H4 (cell line): ENCODE data around the gene NKD1. TPM values are rescaled to one million over a fixed set of nuclear protein-coding genes. Genes with fewer than 3 reads are reported as not detected.
"Not testable (repeated sequence)": the region's sequence is repeated elsewhere in the genome, so short reads cannot be mapped to it uniquely, and the experiment has no call there.

Experiments used
- DNase-seq: peaks from one replicate; pipeline ENCODE4 v3.0.0-alpha.2; 2015; ENCODE audit warnings: low spot score
- total RNA-seq: library from RNA; depleted of rRNA; stranded (reverse); fragments of >200 nt; shearing (Covaris generic); gene quantifications from 2 replicates; pipeline ENCODE4 v1.2.3, GENCODE V29; 2014

Gene NKD1
- total RNA-seq, 1 experiment from 2014 or later: 0.21 TPM

DNA sequence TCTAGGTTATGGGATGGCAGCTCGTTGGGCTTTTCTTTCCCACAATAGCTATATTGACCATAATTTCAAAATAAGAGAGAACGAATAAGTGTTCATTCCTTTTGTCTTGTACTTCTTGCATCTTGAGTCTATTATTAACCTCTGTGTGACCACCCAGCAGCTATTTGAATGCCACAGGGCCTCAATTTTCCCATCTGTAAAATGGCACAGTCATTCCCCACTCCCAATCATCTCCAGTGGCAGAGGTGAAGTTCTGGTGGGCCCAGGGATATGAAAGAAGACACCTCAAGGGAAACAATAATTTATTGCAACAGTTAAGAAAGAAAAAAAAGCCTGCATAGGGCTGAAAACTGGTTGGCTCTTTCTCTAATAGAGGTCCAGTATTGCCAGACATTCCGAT lies 28.6 kb upstream of the NKD1 start:
- DNase-seq: no peak

DNA sequence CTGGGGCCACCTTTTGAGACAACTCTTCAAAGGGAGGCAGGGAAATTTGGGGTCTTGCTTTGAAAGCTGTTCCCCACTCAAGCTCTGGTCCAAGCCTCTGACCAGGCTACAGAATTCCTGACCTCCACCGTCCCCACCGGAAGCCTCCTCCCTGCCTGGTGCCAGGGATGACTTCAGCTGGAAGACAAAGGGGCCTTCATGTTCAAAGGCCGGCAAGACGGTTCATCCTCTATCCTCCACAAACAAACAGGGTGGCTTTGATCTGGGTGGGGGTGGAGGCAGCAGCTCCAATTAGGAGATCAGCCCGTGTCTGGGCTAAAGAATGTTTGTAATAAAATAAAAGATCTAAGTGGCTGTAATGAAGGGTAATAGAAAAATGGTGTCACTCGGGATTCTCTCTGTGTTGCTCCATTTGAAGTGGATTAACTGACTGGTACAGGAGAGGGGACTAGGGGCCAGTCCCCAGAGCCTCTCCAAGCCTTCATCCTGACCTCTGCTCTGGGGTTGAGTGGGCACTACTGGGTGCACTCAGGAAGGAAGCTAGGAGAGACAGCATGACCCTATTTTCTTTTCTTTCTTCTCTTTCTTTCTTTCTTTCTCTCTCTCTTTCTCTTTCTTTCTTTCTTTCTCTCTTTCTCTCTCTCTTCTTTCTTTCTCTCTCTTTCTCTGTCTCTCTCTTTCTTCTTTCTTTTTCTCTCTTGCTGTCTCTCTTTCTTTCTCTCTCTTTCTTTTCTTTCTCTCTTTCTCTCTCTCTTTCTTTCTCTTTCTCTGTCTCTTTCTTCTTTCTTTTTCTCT lies 27.5 kb upstream of the NKD1 start:
- no peak for DNase-seq

DNA sequence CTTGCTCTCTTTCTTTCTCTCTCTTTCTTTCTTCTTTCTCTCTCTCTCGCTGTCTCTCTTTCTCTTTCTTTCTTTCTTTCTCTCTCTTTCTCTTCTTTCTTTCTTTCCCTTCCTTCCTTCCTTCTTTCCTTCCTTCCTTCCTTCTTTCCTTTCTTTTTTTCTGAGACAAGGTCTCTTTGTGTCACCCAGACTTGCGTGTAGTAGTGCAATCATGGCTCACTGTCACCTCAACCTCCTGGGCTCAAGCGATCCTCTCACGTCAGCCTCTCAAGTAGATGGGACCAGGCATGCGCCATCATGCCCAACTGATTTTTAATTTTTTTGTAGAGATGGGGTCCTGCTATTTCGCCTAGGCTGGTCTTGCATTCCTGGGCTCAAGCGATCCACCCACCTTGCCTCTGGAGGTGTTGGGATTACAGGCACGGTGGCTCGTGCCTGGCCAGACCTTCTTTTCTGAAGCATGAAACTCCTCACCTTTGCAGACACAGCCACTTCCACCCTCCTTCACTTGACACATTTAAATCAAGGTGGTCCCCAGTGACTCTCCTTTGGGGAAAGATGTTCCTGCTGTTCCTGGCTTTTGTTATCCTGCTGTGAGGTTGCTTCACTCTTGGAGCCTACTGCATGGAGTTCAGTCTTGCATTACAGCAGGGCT lies 26.8 kb upstream of the NKD1 start:
- DNase-seq: no peak

DNA sequence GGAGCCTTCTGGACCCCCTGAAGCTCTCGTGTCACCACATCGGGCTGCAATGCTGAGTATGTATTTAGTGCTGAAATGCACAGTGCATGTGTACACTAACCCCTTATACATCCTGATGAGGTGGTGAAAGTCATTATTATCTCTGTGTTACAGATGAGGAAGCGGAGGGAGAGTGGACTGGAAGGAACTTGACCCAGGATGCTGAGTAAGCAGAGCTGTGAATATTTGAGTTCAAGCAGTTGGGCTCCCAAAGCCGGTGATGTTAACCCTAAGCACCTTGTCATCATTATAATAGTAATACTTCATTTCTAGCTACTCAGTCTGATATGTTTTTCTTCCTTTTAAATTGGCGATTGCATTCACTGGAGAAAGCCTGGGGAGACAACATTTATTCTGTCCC lies 25.9 kb upstream of the NKD1 start:
- DNase-seq: no peak

DNA sequence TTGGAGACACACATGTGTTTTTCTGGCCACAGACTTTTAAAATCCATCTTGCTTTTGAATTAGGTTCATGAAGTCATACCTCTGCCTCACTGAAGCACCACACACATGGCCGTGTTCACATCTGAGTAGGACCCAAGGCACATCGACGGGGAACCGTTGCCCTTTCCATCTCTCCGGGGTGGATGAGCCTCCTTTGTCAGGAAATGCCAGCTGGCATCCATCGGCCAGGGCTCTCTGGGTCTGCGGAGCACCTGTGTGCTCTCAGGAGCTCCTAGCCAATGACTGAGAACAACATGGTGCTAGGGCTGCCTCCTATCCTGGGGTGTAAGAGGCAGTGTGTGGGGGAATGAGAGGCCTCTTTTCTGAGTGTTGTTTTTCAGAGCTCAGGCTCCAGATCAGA lies 24.5 kb upstream of the NKD1 start:
- DNase-seq: no peak

DNA sequence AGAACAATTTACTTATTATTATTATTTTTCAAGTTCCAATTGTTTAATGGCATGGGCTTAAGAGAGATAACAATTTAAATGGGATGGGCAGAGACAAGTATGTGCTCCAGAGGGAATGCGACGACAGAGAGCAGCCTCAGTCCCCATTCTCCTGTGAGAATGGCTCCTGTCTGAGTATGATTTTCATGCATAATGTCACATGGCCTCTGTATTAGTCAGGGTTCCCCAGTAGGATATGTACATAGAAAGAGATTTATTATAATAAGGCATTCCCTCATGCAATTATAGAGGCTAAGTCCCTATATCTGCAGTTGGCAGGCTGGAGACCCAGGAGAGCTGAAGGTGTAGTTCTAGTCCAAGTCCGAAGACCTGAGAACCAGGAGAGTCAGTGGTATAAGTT lies 22.9 kb upstream of the NKD1 start:
- DNase-seq: no peak

DNA sequence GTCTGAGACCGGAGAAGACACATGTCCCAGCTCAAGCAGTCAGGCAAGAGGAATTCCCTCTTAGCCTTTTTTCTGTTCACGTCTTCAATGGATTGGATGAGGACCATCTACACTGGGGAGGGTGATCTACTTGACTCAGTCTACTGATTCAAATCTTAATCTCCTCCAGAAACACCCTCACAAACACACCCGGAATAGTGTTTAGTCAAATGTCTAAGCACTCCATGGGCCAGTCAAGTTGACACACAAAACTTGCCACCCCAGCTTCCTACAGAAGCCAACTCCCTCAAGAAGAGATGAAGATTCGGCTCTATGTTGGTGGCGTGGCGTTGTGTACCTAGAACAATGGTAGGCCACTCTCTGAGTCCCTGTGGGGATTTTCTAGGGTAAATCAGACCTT lies 22.5 kb upstream of the NKD1 start:
- DNase-seq: no peak

DNA sequence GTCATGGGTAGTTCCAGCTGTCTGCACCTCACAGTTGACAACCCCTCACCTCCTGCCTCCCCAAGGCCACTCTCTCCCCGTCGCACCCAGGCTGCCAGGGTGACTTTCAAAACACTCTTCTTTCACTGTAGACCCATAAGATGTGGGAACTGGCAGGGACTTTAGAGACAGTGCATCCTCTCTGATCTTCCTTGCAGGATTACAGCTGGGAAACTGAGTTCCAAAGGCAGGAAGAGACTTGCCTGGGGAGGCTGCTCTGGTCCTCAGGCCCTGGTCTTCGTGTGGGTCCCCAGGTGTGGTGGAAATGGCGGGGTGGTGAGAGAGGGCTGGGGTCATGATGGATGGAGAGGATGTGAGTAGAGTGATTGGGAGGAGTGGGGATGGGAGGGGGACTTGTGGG lies 21.9 kb upstream of the NKD1 start:
- DNase-seq: no peak

DNA sequence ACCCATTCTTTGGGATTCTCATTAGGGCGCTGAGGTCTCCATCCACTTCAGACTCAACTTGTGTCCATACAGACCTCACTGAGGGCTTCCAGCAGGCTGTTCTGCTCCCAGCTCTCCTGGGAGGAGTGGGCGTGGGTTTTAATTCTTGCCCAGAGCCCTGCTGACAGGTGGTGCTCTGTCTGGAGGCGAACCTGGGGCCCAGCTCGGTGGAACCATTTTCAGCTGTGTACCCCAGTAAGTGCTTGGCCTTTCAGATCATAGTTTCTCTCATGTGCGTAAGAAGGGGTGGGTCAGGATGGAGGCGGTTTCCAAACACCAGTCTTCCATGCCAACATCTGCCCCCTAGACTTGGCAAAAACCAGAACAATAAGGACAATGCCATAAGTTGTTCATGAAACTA lies 21.4 kb upstream of the NKD1 start:
- DNase-seq: no peak

DNA sequence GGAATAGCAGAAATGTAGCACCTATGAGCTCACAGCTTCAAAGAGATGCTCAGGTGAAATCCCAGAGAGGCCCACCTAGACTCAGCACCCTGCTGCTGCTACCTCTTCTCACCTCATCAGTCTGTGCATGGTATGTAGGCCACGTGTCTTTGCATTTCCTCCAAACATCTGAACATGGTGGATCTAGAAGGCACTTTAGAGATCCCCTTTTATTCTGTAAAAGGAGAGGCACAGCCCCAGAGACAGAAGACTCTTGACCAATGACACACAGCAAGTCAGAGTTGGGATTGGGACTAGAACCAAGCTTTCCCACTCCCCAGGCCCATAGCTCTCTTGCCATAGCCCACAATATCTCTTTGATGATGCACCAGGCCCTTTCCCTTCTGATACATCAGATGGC lies 19.4 kb upstream of the NKD1 start:
- no peak for DNase-seq

DNA sequence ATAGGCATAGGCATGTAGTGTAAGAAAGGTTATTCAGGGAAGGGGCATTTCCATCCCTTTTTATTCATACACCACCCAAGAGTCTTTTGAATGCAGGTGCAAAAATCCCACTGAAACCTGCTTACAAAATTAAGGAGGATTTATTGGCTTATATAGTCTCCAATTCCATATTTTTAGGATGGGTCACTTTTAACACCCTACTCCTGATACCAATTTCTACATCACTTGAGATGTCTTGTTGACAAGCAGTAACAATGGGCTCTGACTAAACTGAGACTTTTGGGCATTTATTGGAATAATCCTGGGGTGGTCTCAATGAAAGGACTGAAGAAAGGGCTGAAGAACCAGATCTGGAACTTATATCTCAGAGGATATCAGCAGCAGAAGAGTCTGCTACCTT lies 18.9 kb upstream of the NKD1 start:
- no peak for DNase-seq

DNA sequence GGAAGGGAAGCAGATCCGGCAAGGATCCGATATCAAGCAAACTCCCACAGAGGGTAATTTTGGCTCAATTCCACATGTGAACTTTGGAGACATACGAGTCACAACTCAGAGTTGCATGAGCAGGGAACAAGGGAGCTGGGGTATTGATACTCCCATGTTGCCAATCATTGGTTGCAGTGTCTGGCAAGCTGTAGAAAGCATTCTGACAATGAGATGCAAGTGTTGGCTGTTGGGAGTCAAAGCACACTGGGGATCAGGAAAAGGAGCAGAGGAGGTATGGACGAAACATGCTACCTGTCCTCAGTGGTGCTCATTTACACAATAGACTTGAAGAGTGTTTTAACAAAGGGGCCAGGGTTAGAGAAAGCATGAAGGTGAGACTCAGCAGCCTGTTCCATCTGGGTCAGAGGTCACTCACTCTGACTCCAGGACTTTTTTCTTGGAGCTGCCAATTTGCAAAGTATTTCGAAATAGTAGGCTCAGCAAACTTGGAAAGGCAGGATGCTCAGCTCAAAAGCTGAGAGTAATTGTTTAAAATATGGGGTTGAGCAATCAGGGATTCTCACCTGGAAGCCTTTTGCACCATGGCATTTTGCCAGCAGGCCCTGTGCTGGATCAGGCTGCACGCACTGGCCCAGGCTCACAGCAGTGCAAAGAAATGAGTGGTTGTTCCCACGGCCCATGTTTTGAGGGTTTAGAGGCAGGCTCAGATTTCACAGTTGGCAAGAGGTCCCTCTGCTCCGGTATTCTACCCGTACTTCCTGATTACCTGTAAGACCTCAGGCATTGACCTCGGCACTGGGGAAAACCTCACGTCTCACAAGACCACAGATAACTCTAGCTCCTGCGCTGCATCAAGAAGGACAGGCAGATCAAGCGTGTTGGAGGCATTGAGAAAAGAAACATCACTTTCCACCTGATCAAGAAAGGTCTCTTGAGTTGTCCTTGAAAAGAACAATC lies 17.6 kb upstream of the NKD1 start:
- DNase-seq: no peak

DNA sequence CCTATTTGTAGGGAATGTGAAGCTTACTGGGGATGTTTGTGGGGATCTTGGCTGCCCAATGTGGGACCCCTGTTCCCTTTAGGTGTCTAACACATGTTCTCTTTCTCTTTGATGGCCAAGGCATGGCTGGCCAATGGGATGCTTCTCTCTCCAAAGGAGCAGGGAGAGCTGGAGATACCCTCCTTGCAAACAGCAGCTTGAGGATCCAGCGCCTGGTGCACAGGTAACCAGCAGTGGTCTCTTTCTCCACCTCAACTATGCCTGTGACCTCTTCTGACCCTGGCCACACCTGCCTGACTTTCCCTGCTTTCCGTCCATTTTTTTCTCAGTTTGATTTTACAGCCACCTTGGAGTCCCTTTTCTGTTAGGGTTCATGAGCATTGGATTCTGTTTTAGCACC lies 16.8 kb upstream of the NKD1 start:
- no peak for DNase-seq

DNA sequence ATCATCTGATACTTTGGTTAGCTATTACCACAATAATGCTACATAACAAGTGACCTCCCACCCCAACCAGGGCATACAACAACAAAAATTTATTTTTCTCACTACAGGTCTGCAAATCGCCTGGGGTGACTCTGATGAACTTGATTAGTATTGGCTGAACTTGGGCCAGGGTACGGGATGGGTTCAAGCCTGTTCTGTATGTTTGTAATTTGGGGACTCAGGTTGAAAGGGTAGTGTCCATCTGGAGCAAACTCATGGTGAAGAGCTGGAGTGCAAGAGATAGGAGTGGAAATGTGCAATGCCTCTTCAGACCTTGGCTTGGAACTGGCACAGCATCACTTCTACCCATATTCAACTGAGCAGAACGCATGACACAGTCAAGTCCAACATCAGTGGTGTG lies 16.3 kb upstream of the NKD1 start:
- DNase-seq: no peak

DNA sequence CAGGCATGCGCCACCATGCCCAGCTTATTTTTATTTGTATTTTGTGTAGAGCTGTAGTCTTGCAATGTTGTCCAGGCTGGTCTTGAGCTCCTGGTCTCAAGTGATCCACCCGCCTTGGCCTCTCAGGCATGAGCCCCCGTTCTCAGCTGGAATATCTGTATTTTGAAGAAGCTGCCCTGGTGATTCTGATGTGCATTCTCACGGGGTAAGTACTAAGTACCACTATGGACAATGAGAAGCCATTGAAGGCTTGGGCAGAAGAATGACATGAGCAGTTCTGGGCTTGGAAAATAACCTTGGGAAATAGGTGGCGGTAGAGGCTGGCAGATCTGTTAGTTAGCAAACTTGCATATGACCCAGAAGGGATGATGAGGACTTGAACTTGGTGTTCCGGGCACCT lies 15.6 kb upstream of the NKD1 start:
- no peak for DNase-seq

DNA sequence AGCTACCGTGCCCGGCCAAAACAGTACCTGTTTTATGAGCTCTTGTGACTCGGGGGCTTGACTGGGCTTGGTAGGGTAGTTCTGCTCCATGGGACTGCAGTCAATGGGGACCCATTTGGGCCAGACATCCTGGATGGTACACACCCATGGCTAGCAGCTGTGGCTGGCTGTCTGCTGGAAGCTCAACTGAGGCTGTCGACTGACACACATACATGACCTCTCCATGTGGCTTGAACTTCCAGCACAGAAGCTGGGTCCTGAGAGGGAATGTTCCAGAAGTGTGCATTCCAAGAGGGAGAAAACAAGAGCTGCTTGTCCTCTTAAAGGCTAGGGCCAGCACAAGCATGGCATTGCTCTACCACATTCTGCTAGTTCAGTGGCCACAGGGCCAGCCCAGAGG lies 14.9 kb upstream of the NKD1 start:
- no peak for DNase-seq

DNA sequence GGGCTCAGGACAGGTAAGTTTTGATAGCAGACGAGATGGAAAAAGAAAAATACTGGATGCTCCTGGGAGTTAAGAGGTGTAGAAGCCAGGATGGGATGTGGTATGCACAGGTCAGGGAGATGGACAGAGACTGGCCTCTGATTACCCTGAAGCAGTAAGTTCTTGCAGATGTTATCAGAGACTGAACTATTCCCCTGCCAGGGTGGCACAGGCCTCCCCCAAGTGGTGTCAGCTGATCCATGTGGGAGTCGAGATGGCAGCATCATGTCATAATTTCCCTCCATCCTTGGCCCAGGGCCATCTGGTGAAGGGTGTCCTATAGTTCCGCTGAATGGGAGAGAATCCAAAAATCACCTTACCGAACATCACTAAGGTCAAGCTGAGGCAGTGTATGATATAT lies 14.1 kb upstream of the NKD1 start:
- no peak for DNase-seq

DNA sequence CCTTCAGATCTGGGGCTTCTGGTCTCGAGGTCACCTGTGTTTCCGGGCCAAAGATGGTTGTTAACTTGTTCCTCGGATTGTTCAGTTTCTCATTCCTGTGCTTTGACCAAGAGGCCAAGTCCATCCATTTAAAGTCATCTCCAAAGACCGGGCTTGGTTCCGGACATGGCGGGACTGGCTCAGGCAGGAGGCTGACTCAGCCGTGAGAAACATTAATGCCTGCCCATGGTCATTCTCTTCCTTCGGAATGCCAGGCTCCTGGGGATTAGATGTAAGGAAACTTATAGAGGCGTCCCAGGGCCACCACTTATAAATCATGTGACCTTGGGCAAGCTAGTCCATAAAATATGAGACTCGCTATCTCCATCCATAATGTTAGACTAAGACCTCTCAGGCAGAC lies 13.6 kb upstream of the NKD1 start:
- no peak for DNase-seq

DNA sequence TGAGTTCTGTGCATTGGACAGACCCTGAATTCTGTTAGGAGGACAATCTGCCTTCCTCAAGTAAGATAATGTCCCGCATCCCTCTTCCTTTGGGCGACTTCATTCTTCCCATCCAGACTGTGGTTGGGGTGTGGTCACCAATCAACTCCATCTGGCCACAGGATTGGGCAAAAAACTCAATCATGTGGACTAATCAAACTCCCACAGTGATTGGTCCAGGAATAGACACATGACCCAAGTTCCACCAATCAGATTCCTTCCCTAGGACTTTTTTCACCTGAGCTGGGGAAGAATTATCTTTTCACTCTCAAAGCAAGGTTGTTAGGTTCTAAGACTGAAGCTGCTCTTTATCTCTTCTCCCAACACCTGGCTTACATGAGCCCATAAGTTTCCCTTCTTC lies 13.2 kb upstream of the NKD1 start:
- DNase-seq: no peak

DNA sequence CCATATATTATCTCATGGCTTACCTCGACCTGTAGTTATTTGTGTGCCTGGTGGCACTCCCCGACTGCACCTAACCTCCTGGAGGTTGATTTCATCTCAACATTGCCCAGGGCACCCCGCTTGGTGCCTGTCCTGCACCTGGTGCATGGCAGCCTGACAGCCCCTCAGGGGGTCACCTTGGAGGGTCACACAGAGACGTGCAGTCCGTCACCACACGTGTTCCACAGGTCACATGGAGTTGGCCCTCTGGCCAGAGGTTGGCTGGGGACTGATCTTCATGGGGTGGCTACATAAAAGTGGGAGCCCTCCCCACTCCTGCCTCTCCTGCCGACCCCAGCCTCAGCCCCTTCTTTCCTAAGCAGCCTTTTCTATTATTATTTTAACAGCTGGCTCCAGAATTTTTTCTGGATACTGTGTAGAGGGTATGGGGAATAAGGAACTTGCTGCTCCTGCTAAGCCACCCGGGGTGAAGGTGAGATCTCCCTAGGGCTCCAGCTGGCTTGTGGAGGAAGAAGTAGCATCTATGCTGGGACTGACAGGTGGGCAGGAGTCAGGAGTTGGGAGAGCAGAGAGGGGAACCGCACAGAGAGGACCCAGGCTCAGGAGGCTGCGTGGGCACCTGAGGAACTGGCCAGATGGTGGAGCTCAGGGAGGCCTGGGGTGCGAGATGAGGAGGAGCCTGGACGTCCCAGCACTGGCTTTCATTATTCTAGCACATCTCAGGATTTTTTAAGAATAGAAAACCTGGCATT lies 12.5 kb upstream of the NKD1 start:
- no peak for DNase-seq

DNA sequence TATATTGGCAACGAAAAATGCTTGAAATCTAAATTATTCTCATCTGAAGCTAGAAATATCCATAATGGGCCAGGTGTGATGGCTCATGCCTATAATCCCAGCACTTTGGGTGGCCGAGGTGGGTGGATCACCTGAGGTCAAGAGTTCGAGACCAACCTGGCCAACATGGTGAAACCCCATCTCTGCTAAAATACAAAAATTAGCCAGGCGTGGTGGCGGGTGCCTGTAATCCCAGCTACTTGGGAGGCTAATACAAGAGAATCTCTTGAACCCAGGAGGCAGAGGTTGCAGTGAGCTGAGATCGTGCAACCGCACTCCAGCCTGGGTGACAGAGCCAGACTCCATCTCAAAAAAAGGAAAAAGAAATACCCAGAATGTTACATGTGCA lies 11.9 kb upstream of the NKD1 start:
- DNase-seq: not testable (repeated sequence)
